OCI-LY1 (cell line): ENCODE measurements around the gene NDFIP1.

Source experiments
- CTCF ChIP-seq: fragments of 200-600 bp; sonication (generic), shearing (Covaris generic); IDR thresholded peaks from 2 replicates; pipeline ENCODE4 v1.5.1; 2017; ENCODE audit warnings: mild to moderate bottlenecking, antibody characterized with exemption, low read length, moderate library complexity, mixed read lengths
- EZH2 ChIP-seq: fragments of 200-600 bp; sonication (generic), shearing (Covaris generic); IDR thresholded peaks from 2 replicates; pipeline ENCODE4 v1.8.0; 2017; ENCODE audit warnings: borderline replicate concordance, mixed run types, mild to moderate bottlenecking, antibody characterized with exemption, low read length, moderate library complexity, mixed read lengths

- TF ChIP-seq CTCF = no peak
- TF ChIP-seq EZH2 = no peak
Measured at GRCh38 chr5:142070734-142071133, 37.8 kb upstream of the NDFIP1 start.
